HG03196 (cell line): ENCODE measurements around the gene FANCB.

Source experiments
- ATAC-seq: cut with Tn5 transposase; IDR thresholded peaks from one replicate; pipeline ENCODE4 v1.9.1; 2021; ENCODE audit not compliant: unreplicated experiment

FANCB gene

DNA sequence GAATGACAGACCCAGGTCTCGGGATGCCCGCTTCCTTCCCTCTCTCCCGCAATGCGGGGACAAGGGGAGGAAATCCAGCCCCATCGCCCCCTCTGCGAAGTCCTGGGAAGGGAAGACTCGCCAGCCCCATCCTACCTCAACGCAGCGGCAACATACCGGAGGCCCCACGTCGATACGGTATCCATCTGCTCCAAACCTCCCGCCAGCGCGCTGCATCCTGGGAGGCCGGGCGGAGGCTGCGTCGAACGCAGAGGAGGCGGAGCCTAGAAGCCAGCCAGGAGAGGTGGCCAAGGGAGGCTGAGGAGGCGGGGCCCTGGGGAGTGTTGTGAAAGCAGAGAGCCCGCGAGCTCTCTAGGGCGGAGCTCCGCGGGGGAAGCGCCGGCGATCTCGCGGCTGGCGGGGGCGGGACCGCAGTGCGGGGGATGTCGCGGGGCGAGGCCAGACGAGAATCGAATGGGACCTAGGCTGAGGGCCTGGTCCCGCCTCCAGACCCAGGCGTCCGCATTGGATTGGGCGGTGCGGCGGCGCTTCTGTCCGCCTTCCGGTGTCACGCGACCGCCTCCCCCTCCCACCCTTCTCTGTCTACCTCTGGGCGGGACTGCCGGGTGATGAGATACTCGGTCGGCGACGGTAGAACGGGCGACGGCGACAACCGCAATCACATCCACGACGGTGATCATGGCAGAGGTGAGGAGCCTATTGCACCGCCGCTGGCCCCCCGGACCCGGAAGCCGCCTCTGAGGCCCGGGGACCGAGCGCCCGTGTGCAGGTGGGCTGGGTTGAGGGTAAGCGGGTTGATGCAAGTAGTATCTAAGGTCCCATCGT, at the start of gene FANCB, which contains the start of gene MOSPD2:
Gene FANCB (minus strand): TSS at position 219 of the 825 bp plus-strand sequence. CDS start 7,559 bp downstream, outside the sequence.
Gene MOSPD2 (plus strand): TSS at position 571 of the 825 bp plus-strand sequence. CDS start 108 bp downstream, at position 679.
- ATAC-seq = peak; percentile 97

DNA sequence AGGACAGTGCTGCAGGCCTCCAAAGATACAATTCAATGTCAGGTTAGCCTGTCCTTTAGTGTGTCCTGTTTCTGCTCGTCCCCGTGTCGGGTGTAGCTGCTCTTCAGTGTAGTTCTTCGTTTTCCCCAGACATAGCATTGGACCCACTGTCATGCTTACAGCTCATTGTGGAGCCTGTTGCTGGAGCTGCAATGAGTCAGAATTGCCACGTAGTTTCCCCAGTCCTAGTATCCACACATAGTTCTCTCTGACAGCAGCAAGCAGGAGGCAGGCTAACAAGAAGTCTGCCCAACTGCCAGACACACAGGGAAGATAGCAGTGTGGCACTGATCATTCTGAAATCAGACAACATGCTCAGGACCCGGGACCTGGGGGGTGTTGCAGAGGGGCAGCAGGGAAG, 49.6 kb upstream of the FANCB start:
- no peak for ATAC-seq

GRCh38 chrX:14920196-14920595, 47.3 kb upstream of the FANCB start:
- no peak for ATAC-seq

DNA sequence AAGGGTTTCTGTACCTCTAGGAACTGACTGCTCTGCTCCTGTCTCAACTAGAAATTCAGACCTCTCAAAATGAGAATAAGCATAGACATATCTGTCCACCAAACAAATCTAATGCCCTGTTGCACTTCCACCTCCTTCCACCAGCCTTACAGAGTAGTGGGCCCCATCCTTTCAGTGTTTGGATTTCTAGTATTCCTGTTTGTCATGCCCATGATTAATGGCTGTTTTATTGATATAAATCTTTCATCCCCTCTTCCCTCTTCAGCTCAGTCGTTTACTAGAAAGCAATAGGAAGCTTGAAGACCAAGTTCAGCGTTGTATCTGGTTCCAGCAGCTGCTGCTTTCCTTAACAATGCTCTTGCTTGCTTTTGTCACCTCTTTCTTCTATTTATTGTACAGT, 46.5 kb upstream of the FANCB start:
- no peak for ATAC-seq

GRCh38 chrX:14916017-14916674, 43.3 kb upstream of the FANCB start:
- no peak for ATAC-seq

GRCh38 chrX:14915596-14915995, 42.7 kb upstream of the FANCB start:
- ATAC-seq = no peak

DNA sequence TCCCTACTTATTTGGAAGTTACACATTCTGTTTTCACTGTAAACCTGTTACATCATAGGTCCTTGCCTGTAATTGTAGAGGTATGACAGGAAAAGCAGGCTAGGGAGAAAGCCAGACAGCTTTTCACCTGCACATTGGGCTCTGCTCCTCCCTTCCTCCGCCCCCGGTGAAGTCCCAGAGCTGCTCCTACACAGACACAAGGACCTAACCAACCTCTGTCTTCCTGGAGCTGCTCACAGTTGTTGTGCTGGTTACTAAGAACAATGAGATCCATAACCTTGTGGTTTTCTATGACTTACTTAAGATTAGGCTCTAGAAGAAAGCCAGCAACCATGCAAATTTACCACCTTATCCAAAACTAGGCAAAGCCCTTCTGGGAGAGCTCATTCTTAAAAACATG, 40.4 kb upstream of the FANCB start:
- no peak for ATAC-seq

- no peak for ATAC-seq
Measured at GRCh38 chrX:14903891-14904290, 31.0 kb upstream of the FANCB start.

DNA sequence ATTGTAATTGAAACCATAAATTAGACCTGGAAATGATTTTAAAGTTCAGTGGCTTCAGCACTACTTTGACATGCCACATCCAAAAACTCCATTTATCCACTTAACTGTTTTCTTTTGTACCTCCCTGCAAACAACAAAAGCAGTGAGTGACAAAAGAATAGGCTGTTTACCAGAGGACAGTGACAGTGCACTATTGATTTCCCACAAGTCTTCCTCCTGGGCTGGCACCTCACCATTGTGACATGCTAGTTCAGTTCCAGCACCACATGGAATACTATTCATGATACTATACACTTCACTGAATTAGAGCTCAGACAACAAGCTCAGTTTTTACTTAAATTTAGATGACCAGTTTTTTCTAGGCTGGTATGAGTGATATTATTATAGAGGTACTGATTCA, 29.7 kb upstream of the FANCB start:
- ATAC-seq = no peak

- ATAC-seq = no peak
Measured at GRCh38 chrX:14899607-14900006, 26.7 kb upstream of the FANCB start.

- no peak for ATAC-seq
Measured at GRCh38 chrX:14897042-14897441, 24.2 kb upstream of the FANCB start.

- ATAC-seq = no peak
Measured at GRCh38 chrX:14896273-14896672, 23.4 kb upstream of the FANCB start.

DNA sequence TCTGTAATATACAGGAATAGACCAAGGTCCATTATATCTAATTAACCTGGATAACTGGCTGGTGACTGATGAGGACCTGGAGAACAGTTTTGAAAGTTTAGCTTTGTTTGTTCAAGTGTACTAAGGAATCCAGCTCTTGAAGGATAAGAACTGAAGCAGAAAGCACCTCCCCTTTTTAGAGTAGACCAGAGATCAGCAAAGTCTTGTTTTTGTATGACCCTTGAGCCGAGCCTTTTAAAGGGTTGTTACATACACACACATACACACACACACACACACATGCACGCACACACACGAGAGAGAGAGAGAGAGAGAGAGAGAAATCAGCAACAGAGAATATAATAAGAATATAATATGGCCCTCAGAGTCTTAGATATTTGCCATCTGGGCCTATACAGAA, 13.4 kb upstream of the FANCB start:
- no peak for ATAC-seq

DNA sequence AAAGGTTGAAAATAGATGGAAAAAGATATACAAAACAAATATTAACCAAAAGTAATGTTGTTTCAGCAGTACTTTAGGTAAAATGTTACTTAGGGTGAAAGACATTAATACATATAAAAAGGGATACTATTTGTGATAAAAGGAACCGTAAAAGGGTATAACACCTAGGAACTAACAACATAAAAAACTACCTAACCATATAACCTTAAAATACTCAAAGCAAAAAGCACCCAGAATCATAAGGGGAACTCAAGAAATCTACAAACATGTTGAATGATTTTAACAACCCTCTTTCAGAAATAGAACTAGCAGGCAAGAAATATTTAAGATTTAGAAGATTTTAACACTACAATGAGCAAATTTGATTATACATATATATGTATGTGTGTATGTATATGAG, 11.8 kb upstream of the FANCB start:
- no peak for ATAC-seq

- ATAC-seq = no peak
Measured at GRCh38 chrX:14883826-14884225, 11.0 kb upstream of the FANCB start.

GRCh38 chrX:14875624-14876023, 2.8 kb upstream of the FANCB start:
- no peak for ATAC-seq

- no peak for ATAC-seq
Measured at GRCh38 chrX:14873676-14874049, 794 bp upstream of the FANCB start.

DNA sequence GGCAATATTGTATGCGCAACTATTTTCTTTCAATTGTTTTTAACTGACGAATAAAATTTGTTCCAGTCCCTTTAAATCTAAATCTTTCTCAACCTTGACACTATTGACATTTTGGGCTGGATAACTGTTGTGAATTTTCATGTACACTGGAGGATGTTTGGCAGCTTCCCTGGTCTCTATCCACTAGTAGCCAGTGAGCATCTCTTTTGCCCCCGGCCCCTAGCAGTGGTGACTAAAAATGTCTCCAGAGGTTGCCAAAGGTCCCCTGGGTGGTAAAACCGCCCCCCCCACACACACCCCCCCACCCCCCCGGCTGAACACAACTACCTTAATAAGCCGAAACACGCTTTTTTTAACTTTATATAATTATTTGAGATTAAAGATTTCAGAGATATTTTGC, 514 bp downstream of the FANCB start:
- ATAC-seq = no peak

DNA sequence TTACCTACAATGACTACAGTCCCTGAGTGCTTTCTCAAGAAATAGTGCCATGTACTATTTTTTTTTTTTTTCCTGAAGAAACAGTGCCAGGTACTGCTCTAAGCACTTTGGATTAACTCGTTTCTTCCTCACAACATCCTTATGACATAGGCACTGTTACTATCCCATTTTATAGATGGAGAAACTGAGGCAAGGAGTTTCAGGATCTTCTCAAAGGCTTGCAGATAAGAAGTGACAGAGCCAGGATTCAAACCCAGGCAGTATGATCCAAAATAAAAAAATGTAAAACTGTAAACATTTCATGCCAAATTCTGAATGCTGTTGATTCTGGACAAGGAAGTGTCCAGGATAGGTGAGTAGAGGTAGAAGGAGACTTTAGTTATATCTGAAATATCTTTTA, 1.1 kb downstream of the FANCB start:
- ATAC-seq = no peak

DNA sequence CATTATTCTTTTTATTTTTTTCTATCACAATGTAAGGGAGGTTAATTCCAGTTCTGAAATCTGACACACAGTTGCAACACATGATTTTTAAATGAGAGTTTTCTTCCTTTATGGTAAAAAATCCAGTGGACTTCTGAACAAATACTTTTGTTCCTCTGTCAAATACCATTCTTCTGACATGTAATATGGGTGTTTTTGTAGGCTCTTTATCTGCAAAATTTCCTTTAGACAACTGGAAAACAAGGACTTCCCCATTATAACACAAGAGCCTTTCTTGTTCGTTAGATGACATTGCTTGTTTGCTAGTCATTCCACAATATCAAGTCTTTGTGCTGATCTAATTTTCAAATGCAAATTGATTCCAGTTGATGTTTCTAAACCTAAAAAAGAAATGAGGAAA, 7.7 kb downstream of the FANCB start:
- ATAC-seq = no peak

DNA sequence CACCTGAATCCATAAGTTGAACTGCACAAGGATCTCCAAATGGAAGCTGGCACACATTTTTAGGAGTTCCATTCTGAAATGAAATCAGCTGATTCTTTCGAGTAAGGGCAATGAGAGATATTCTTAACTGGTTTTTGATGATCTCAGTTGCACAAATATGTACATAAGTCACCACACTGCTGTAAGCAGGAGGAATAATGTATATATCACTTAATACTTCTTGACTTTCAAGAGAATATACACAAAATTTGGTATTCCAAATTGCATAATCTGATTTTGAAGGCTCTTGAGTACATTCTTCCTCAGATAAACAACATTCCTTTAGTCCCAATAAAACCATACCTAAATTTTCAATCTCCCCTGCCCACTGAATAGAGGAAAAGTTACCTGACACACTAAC, 8.2 kb downstream of the FANCB start:
- no peak for ATAC-seq

- ATAC-seq = no peak
Measured at GRCh38 chrX:14851526-14851925, 21.3 kb downstream of the FANCB start.
